Hematopoietic multipotent progenitor cell treated with erythropoietin and hydrocortisone succinate and interleukin-3 and kit ligand, for 4 days (in vitro differentiated cells): ENCODE data around the gene ARHGAP42.
"Not testable (repeated sequence)": the region's sequence is repeated elsewhere in the genome, so short reads cannot be mapped to it uniquely, and the experiment has no call there.

ENCODE experiments used
- DNase-seq: peaks from one replicate; pipeline ENCODE4 v3.0.0-alpha.2; 2015

The ARHGAP42 gene

GRCh38 chr11:100984668-100985067 is 297.6 kb downstream of the ARHGAP42 start:
- DNase-seq = no peak

GRCh38 chr11:100990931-100991330 is 303.8 kb downstream of the ARHGAP42 start:
- DNase-seq = no peak

- DNase-seq = no peak
These were observed 304.5 kb downstream of the ARHGAP42 start for GRCh38 chr11:100991541-100991940.

GRCh38 chr11:100994966-100995365 is 307.9 kb downstream of the ARHGAP42 start:
- DNase-seq = no peak

- no peak for DNase-seq
These were observed 312.7 kb downstream of the ARHGAP42 start for GRCh38 chr11:100999756-101000155.

GRCh38 chr11:101003468-101003867 is 316.4 kb downstream of the ARHGAP42 start:
- DNase-seq = no peak

GRCh38 chr11:101008961-101009689 is 322.0 kb downstream of the ARHGAP42 start:
- DNase-seq = no peak

- DNase-seq = no peak
These were observed 322.6 kb downstream of the ARHGAP42 start for GRCh38 chr11:101009690-101010055.

GRCh38 chr11:101010899-101011298 is 323.8 kb downstream of the ARHGAP42 start:
- no peak for DNase-seq

- DNase-seq = no peak
These were observed 324.8 kb downstream of the ARHGAP42 start for GRCh38 chr11:101011881-101012280.

- not testable (repeated sequence) for DNase-seq
These were observed 326.6 kb downstream of the ARHGAP42 start for GRCh38 chr11:101013702-101014101.

- no peak for DNase-seq
These were observed 327.7 kb downstream of the ARHGAP42 start for GRCh38 chr11:101014600-101015285.

GRCh38 chr11:101019870-101020269 is 332.8 kb downstream of the ARHGAP42 start:
- no peak for DNase-seq

- no peak for DNase-seq
These were observed 335.2 kb downstream of the ARHGAP42 start for GRCh38 chr11:101022256-101022655.

- no peak for DNase-seq
These were observed 341.6 kb downstream of the ARHGAP42 start for GRCh38 chr11:101028644-101029043.

GRCh38 chr11:101030015-101030414 is 342.9 kb downstream of the ARHGAP42 start:
- no peak for DNase-seq

GRCh38 chr11:101030692-101031091 is 343.6 kb downstream of the ARHGAP42 start:
- DNase-seq = no peak

- DNase-seq = no peak
These were observed 344.6 kb downstream of the ARHGAP42 start for GRCh38 chr11:101031713-101032112.

- DNase-seq = no peak
These were observed 345.9 kb downstream of the ARHGAP42 start for GRCh38 chr11:101032991-101033390.

- no peak for DNase-seq
These were observed 347.0 kb downstream of the ARHGAP42 start for GRCh38 chr11:101034076-101034475.

GRCh38 chr11:101035872-101036271 is 348.8 kb downstream of the ARHGAP42 start:
- DNase-seq = no peak
